ENCODE data around the gene ZNF789. TPM values are rescaled to one million over a fixed set of nuclear protein-coding genes. Genes with fewer than 3 reads are reported as not detected.
"Not testable (repeated sequence)": the region's sequence is repeated elsewhere in the genome, so short reads cannot be mapped to it uniquely, and the experiment has no call there.

The ZNF789 gene
- polyA plus RNA-seq, 10 donors = 14.5 to 50.8 (median 26.7) TPM

DNA sequence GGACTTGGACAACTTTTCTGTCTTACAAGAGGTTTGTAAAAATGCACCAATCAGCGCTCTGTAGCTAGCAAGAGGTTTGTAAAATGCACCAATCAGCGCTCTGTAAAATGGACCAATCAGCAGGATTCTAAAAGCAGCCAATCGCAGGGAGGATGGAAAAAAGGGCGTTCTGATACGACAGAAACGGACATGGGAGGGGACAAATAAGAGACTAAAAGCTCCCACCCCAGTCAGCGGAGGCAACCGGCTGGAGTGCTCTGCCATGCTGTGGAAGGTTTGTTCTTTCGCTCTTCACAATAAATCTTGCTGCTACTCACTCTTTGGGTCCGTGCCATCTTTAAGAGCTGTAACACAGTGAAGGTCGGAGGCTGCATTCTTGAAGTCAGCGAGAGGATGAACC, 28.5 kb downstream of the ZNF789 start:
- DNase-seq = not testable (repeated sequence)

DNA sequence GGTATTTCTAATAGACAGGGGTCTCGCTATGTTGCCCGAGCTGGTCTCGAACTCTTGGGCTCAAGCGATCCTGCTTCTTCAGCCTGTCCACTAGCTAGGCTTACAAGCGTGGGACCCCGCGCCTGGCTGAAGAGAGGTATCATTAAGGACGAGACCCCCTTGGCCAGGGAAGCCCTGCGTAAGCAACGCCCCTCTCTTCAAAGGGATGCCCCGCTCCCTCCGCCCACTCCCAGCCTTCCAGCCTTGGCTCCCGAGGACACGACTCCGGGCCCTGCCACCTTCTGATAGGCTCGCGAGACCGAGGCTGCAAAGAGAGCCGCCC, 31.6 kb downstream of the ZNF789 start:
- no peak for DNase-seq

DNA sequence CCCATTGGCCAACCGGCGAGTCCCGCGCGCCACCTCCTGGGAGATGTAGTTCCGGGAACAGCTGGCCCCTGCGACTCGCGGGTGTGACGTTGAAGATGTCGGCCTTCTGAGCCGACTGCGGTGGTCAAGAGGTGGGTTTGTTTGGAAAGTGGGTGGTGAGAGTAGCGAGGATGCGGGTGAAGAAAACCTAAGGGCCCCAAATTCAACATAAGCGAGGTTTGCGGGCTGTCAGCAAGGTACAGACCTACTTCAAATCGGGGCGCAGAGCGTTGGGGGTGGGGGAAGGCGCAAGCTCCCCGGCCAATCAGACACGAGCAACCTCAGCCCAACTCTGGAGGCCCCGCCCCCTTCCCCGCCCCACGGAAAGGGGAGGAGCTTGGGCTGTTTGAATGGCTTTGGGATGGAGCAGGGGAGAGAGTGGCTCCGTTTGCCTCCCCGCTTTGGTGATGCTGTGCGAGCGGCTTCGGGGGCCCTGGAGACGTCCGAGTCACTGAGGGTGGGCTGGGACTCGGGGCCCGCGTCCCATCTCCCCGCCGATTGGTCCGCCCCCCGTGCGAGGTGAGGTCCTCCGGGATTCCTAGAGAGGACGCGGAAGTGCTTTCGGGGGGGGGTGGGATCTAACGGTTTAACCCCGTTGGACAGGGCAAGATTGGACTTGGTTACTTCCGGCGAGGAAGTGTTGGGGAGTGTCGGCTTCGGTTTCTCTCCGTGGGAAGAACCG, 32.1 kb downstream of the ZNF789 start, which contains the start of gene ZKSCAN5:
Gene ZKSCAN5, plus strand, starts transcription at position 60 of the 721 bp plus-strand sequence. CDS start 1,383 bp downstream, outside the sequence.
- DNase-seq = peak; percentile 98 to 100 (median 98)

DNA sequence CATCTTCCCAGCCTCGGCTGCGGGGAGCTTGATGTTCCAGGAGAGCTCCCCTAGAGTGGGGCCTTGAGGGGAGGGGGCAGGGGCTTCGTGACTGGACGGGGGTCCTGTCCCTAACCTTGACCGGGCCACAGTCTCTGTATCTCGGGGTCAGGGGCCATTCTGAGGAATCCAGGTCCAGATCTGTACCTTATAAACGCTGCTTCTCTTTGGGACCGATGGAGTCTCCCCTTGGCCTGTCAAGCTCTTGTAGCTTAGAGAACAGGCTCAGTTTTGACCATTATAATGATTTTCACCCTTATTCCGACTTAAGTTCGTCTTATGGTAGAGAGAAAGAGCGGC, 32.6 kb downstream of the ZNF789 start:
- no peak for DNase-seq

DNA sequence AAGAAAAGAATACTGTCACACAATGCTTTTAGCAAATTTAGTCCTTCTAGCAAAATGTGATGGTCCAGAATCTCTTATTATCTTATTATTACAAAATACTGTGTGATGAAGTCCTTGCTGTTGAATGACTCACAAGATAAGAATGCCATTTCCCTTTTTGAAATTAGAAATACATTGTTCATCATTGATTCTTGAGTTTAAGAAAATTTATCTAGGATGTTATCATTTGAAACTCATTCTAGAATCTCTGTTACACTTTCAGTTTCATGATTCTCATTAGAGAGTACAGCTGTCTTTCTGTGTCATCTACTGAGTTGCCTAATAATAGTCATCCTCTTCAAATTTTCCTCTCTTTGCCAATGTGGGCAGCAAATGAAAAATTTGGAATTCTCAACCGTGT, 41.4 kb downstream of the ZNF789 start:
- DNase-seq = no peak

DNA sequence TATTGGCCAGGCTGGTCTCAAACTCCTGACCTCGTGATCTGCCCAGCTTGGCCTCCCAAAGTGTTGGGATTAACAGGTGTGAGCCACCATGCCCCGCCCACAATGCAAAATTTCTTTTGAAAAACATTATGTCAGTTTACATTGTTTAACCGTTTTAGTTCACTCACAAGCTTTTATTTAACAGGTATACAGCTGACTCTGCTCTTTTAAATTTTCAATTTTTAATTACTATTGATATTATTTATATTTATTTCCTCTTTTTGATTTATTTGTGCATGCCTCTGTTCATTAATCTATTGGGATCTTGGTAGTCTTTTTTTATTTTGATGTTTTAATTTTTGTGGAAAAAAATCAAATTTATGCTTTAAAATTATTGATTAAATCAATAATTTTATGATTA, 48.7 kb downstream of the ZNF789 start:
- DNase-seq = no peak

DNA sequence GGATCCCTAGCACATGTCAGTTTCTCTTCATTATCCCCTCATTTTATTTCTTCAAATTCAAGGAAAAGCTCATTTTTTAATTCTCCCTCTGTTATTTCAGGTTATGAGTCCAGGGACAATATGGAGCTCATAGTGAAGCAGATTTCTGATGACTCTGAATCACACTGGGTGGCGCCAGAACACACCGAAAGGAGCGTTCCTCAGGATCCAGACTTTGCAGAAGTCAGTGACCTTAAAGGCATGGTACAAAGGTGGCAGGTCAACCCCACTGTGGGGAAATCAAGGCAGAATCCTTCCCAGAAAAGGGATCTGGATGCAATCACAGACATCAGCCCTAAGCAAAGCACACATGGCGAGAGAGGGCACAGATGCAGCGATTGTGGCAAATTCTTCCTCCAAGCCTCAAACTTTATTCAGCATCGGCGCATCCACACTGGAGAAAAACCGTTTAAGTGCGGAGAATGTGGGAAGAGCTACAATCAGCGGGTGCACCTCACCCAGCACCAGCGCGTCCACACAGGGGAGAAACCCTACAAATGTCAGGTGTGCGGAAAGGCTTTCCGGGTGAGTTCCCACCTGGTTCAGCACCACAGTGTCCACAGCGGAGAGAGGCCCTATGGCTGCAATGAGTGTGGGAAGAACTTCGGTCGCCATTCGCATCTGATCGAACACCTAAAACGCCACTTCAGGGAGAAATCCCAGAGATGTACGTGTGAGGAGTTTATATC, 53.2 kb downstream of the ZNF789 start:
- no peak for DNase-seq

DNA sequence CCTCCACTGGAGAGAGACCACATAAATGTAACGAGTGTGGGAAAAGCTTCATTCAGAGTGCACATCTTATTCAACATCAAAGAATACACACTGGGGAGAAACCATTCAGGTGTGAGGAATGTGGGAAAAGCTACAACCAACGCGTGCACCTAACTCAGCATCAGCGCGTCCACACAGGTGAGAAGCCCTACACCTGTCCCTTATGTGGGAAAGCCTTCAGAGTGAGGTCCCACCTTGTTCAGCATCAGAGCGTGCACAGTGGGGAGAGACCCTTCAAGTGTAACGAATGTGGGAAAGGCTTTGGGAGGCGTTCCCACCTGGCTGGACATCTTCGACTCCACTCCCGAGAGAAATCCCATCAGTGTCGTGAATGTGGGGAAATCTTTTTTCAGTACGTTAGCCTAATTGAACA, 58.7 kb downstream of the ZNF789 start:
- DNase-seq = no peak

DNA sequence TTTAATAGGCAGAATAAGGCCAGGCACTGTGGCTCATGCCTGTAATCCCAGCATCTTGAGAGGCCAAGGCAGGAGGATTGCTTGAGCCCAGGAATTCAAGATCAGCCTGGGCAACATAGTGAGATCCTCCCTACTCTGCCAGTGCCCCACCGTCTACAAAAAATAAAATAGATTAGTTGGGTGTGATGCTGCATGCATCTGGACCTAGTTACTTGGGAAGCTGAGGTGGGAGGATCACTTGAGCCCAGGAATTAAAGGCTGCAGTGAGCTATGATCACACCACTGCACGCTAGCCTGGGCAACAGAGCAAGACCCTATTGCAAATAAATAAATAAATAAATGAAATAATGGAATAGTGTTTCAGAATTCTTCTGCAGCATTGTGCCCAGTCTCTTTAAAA, 63.0 kb downstream of the ZNF789 start:
- DNase-seq = no peak

Other genes starting within 250 kb of the ZNF789 start
- gene MYH16, start 200.1 kb upstream of the ZNF789 start, polyA plus RNA-seq (ENCODE audit: insufficient read length in 10 of 10) = under 1 TPM in 9 of 10 donors, not detected in 1; 0.08 to 0.46 (median 0.22) TPM
- gene ARPC1A, start 147.0 kb upstream of the ZNF789 start, polyA plus RNA-seq (ENCODE audit: insufficient read length in 10 of 10) = 10 to 100 TPM; 58.8 to 97.5 (median 67.8) TPM
- gene ARPC1B, start 98.2 kb upstream of the ZNF789 start, polyA plus RNA-seq (ENCODE audit: insufficient read length in 10 of 10) = 10 to 100 TPM; 31.0 to 63.0 (median 40.4) TPM
- 100 to 1,000 TPM in 7 of 10 donors, 10 to 100 TPM in 3; 91.8 to 152 (median 110) TPM for gene PDAP1, start 64.3 kb upstream of the ZNF789 start, polyA plus RNA-seq (ENCODE audit: insufficient read length in 10 of 10)
- gene BUD31, start 63.9 kb upstream of the ZNF789 start, polyA plus RNA-seq (ENCODE audit: insufficient read length in 10 of 10) = 10 to 100 TPM; 64.2 to 90.1 (median 78.7) TPM
- gene PTCD1, start 34.1 kb upstream of the ZNF789 start, polyA plus RNA-seq (ENCODE audit: insufficient read length in 10 of 10) = 1 to 10 TPM; 2.2 to 6.5 (median 3.3) TPM
- 10 to 100 TPM; 26.5 to 39.4 (median 30.3) TPM for gene CPSF4, start 33.9 kb upstream of the ZNF789 start, polyA plus RNA-seq (ENCODE audit: insufficient read length in 10 of 10)
- gene ATP5MF, start 6.7 kb upstream of the ZNF789 start, polyA plus RNA-seq (ENCODE audit: insufficient read length in 10 of 10) = 100 to 1,000 TPM; 326 to 415 (median 378) TPM
- gene ZNF394, start 27.4 kb downstream of the ZNF789 start, polyA plus RNA-seq (ENCODE audit: insufficient read length in 10 of 10) = 10 to 100 TPM in 5 of 10 donors, 1 to 10 TPM in 5; 7.1 to 11.6 (median 10.0) TPM
- gene ZKSCAN5, start 31.8 kb downstream of the ZNF789 start, polyA plus RNA-seq (ENCODE audit: insufficient read length in 10 of 10) = 10 to 100 TPM in 4 of 10 donors, 1 to 10 TPM in 6; 7.6 to 11.2 (median 9.5) TPM
- gene FAM200A, start 79.2 kb downstream of the ZNF789 start, polyA plus RNA-seq (ENCODE audit: insufficient read length in 10 of 10) = 10 to 100 TPM in 2 of 10 donors, 1 to 10 TPM in 8; 6.9 to 10.4 (median 9.6) TPM
- 10 to 100 TPM; 28.3 to 60.9 (median 43.9) TPM for gene ZNF655, start 85.8 kb downstream of the ZNF789 start, polyA plus RNA-seq (ENCODE audit: insufficient read length in 10 of 10)
- 1 to 10 TPM in 1 of 10 donors, under 1 TPM in 9; 0.34 to 1.1 (median 0.74) TPM for gene TMEM225B, start 125.4 kb downstream of the ZNF789 start, polyA plus RNA-seq (ENCODE audit: insufficient read length in 10 of 10)
- 10 to 100 TPM in 6 of 10 donors, 1 to 10 TPM in 4; 7.5 to 11.9 (median 10.1) TPM for gene ZSCAN25, start 144.1 kb downstream of the ZNF789 start, polyA plus RNA-seq (ENCODE audit: insufficient read length in 10 of 10)
- gene CYP3A5, start 207.1 kb downstream of the ZNF789 start, polyA plus RNA-seq (ENCODE audit: insufficient read length in 10 of 10) = 1 to 10 TPM in 6 of 10 donors, under 1 TPM in 4; 0.54 to 1.6 (median 1.0) TPM